HCT116 (cell line): ENCODE results near the gene KCNIP4. TPM values are rescaled to one million over a fixed set of nuclear protein-coding genes. Genes with fewer than 3 reads are reported as not detected.

Experiments used
- ATAC-seq: fragments of 200-7000 bp; cut with Tn5 transposase; 2 replicates; pipeline ENCODE4 v1.9.1; 2020; ENCODE audit warnings: mild to moderate bottlenecking, moderate library complexity
- BruUV-seq: library from RNA; stranded (reverse); fragments of 400-500 nt; replicated peaks from 2 replicates; lab custom pipeline; 2021; lab: Mats Ljungman, UMichigan
- CTCF ChIA-PET: fragments of 300-600 bp; sonication (Branson Sonifier 250); formaldehyde crosslinking; loops from one replicate; lab custom pipeline; 2021; ENCODE audit warnings: antibody characterized with exemption; lab: Charles Lee
- POLR2A ChIA-PET: fragments of 300-600, 350-600 bp; sonication (Branson Sonifier 250); formaldehyde crosslinking; loops from one replicate; lab custom pipeline; 2021; ENCODE audit warnings: antibody characterized with exemption; lab: Charles Lee
- RAD21 ChIA-PET, 2 experiments: fragments of 300-600 bp; sonication (Branson Sonifier 250); formaldehyde crosslinking; loops; one replicate each; lab custom pipeline; 2023; ENCODE audit warnings: low total read pairs in 2 of 2; ENCODE audit not compliant: uncharacterized antibody in 2 of 2, unreplicated experiment in 2 of 2, low non-redundant PET in 1 of 2; lab: Charles Lee
- DNase-seq: peaks from one replicate; pipeline ENCODE4 v3.0.0-alpha.2; 2010; ENCODE audit warnings: low read depth, low spot score
- H2AFZ ChIP-seq: fragments of 200-600 bp; shearing (Covaris generic), sonication (generic); 2 replicates; pipeline ENCODE4 v1.6.1; 2017; ENCODE audit warnings: low read depth, mixed run types, mixed read lengths, antibody characterized with exemption, low read length; ENCODE audit not compliant: poor library complexity, severe bottlenecking
- H3K27ac ChIP-seq: 2 replicates; pipeline ENCODE4 v1.5.1; 2012; ENCODE audit warnings: low read depth, low read length
- H3K27me3 ChIP-seq: fragments of 200-600 bp; sonication (generic); 2 replicates; pipeline ENCODE4 v1.6.1; 2016; ENCODE audit warnings: mixed run types, low read length, mixed read lengths; ENCODE audit not compliant: insufficient read depth
- H3K36me3 ChIP-seq, 2 experiments: fragments of 200-500 bp in 1 of 2; fragments of 200-600 bp in 1 of 2; sonication (Bioruptor generic) in 1 of 2; sonication (generic) in 1 of 2; 2 replicates each; pipeline versions ENCODE4 v1.5.1 to v1.6.1; 2014 to 2016; ENCODE audit warnings: low read length in 2 of 2, inconsistent platforms in 1 of 2, mixed read lengths in 1 of 2, mixed run types in 1 of 2; ENCODE audit not compliant: insufficient read depth in 2 of 2, control insufficient read depth in 1 of 2
- H3K4me1 ChIP-seq, 2 experiments: fragments of 200-600 bp in 1 of 2; sonication (generic) in 1 of 2; 2 replicates each; pipeline versions ENCODE4 v1.5.1 to v1.6.1; 2012 to 2017; ENCODE audit warnings: low read length in 2 of 2, inconsistent platforms in 1 of 2, mild to moderate bottlenecking in 1 of 2, mixed read lengths in 1 of 2, mixed run types in 1 of 2, moderate library complexity in 1 of 2; ENCODE audit not compliant: insufficient read depth in 2 of 2, control insufficient read depth in 1 of 2
- H3K4me2 ChIP-seq: fragments of 200-600 bp; sonication (generic); 2 replicates; pipeline ENCODE4 v1.6.1; 2017; ENCODE audit warnings: mixed run types, low read length, mixed read lengths
- H3K4me3 ChIP-seq, 2 experiments: fragments of 200-600 bp in 1 of 2; sonication (generic) in 1 of 2; replicated peaks in 1 of 2; 2 replicates each; pipeline ENCODE4 v1.5.1; 2011 to 2016; ENCODE audit warnings: low read length in 2 of 2, control low read depth in 1 of 2, low read depth in 1 of 2, mild to moderate bottlenecking in 1 of 2, mixed read lengths in 1 of 2, mixed run types in 1 of 2
- H3K79me2 ChIP-seq: fragments of 200-600 bp; sonication (generic); 2 replicates; pipeline ENCODE4 v1.6.1; 2017; ENCODE audit warnings: mild to moderate bottlenecking, mixed run types, low read length, moderate library complexity, mixed read lengths; ENCODE audit not compliant: insufficient read depth
- H3K9ac ChIP-seq: fragments of 200-600 bp; sonication (generic); 2 replicates; pipeline ENCODE4 v1.6.1; 2016; ENCODE audit warnings: low read length, mixed read lengths
- H3K9me2 ChIP-seq: fragments of 200-600 bp; sonication (generic), shearing (Covaris generic); 2 replicates; pipeline ENCODE4 v1.6.1; 2017; ENCODE audit warnings: mixed run types, mild to moderate bottlenecking, moderate library complexity; ENCODE audit not compliant: insufficient read depth
- H3K9me3 ChIP-seq, 2 experiments: fragments of 200-500 bp in 1 of 2; fragments of 200-600 bp in 1 of 2; sonication (Bioruptor generic) in 1 of 2; sonication (generic) in 1 of 2; 2 replicates each; pipeline ENCODE4 v1.6.1; 2014 to 2017; ENCODE audit warnings: low read length in 2 of 2, mixed read lengths in 2 of 2, inconsistent platforms in 1 of 2, low read depth in 1 of 2, mild to moderate bottlenecking in 1 of 2, mixed run types in 1 of 2, moderate library complexity in 1 of 2; ENCODE audit not compliant: control insufficient read depth in 1 of 2, insufficient read depth in 1 of 2
- H4K20me1 ChIP-seq: fragments of 200-600 bp; sonication (generic), shearing (Covaris generic); 2 replicates; pipeline ENCODE4 v1.6.1; 2017; ENCODE audit warnings: mixed run types, mild to moderate bottlenecking, moderate library complexity; ENCODE audit not compliant: insufficient read depth
- CBX3 ChIP-seq: IDR thresholded peaks from 2 replicates; pipeline ENCODE4 v1.6.1; 2012; ENCODE audit warnings: low read depth
- CEBPB ChIP-seq: IDR thresholded peaks from 2 replicates; pipeline ENCODE4 v1.6.1; 2012; ENCODE audit warnings: low read depth
- EGR1 ChIP-seq: IDR thresholded peaks from 2 replicates; pipeline ENCODE4 v1.6.1; 2012; ENCODE audit warnings: low read depth
- ELF1 ChIP-seq: IDR thresholded peaks from 2 replicates; pipeline ENCODE4 v1.6.1; 2012; ENCODE audit warnings: low read depth, borderline replicate concordance
- EZH2 ChIP-seq: fragments of 200-600 bp; sonication (generic); IDR thresholded peaks from 2 replicates; pipeline ENCODE4 v1.6.1; 2017; ENCODE audit warnings: antibody characterized with exemption, mixed run types
- POLR2A ChIP-seq: IDR thresholded peaks from 2 replicates; pipeline ENCODE4 v1.7.0; 2011; ENCODE audit warnings: borderline replicate concordance; ENCODE audit not compliant: insufficient read depth, insufficient read length; ENCODE audit errors: extremely low read depth
- POLR2AphosphoS5 ChIP-seq: IDR thresholded peaks from 2 replicates; pipeline ENCODE4 v1.6.1; 2011; ENCODE audit warnings: mild to moderate bottlenecking, low read depth, low read length, moderate library complexity
- RAD21 ChIP-seq: IDR thresholded peaks from 2 replicates; pipeline ENCODE4 v1.6.1; 2012; ENCODE audit warnings: low read depth, mild to moderate bottlenecking
- SIN3A ChIP-seq: IDR thresholded peaks from 2 replicates; pipeline ENCODE4 v1.6.1; 2012; ENCODE audit warnings: low read depth
- SRF ChIP-seq: IDR thresholded peaks from 2 replicates; pipeline ENCODE4 v1.6.1; 2012; ENCODE audit warnings: low read depth
- YY1 ChIP-seq: IDR thresholded peaks from 2 replicates; pipeline ENCODE4 v1.6.1; 2011; ENCODE audit warnings: low read length, low read depth, moderate library complexity, mild to moderate bottlenecking; ENCODE audit not compliant: insufficient replicate concordance; ENCODE audit errors: extremely low read depth
- ZFX ChIP-seq: fragments of 450-650 bp; IDR thresholded peaks from 2 replicates; pipeline ENCODE4 v1.6.1; 2017
- ZNF274 ChIP-seq: fragments of 200-500 bp; sonication (Bioruptor generic); IDR thresholded peaks from 2 replicates; pipeline ENCODE4 v1.6.1; 2014; ENCODE audit warnings: mild to moderate bottlenecking, low read depth, low read length, inconsistent platforms
- intact Hi-C: fragments of 100-400 bp; cut with micrococcal nuclease; formaldehyde crosslinking; loops from 2 replicates; pipeline ENCODE4 v1.10.0; 2022
- total RNA-seq: library from RNA; stranded (reverse); gene quantifications from one replicate; pipeline ENCODE4 v1.2.1, GENCODE V29; 2021; ENCODE audit not compliant: unreplicated experiment
- TF ChIP-seq, protein P1 (sequence below), 3 experiments: fragments of 200-600 bp in 1 of 3; sonication (generic) in 1 of 3; IDR thresholded peaks in 2 of 3; conservative IDR thresholded peaks in 1 of 3; 2 replicates each; pipeline ENCODE4 v1.5.1; 2012 to 2017; ENCODE audit warnings: low read depth in 2 of 3, low read length in 2 of 3, antibody characterized with exemption in 1 of 3, borderline replicate concordance in 1 of 3, control low read depth in 1 of 3, mild to moderate bottlenecking in 1 of 3, mixed read lengths in 1 of 3, mixed run types in 1 of 3, moderate library complexity in 1 of 3; ENCODE audit not compliant: insufficient read depth in 1 of 3
- TF ChIP-seq, protein P2 (sequence below): IDR thresholded peaks from 2 replicates; pipeline ENCODE4 v1.6.1; 2012
- TF ChIP-seq, protein P3 (sequence below): IDR thresholded peaks from 2 replicates; pipeline ENCODE4 v1.6.1; 2012

KCNIP4 gene
- total RNA-seq, 1 experiment from 2014 or later: not detected

DNA sequence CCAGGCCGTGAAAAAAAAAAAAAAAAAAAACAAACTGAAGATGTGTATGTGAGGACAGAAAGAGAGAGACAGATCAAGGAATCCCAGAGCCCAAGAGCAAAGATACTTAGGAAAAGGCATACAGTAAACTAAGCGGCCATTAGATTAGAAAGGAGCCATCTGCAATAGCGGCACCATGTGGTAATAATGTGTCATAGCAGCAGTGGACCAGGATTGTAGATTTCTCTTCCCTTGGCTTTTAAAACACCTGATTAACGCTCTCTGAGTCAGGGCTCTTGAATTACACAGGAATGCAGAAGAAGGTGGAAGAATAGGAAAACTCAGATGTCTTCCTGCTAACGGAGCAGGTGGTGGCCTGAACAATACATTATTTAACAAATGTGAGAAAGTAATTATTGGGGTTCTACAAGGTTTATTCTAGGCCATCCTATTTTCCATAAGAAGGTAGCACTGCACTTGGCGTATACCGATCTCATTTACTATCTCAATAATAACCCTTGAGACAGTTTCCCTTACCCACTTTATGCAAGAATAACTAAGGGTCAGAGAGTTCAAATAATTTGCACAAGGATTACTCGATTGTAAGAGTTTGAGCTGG lies 182.7 kb downstream of the KCNIP4 start:
- no peaks in the 10 kb centered on the region for H3K36me3 ChIP-seq
- RAD21 ChIA-PET: no interaction called here
- no peaks in the 10 kb centered on the region for H3K4me1 ChIP-seq
- DNase-seq (peak; percentile 18), ATAC-seq (peak; percentile 74)
- no peak overlapping the region for H3K9ac ChIP-seq
- H2AFZ ChIP-seq: no peak overlapping the region
- no peaks in the 10 kb centered on the region for H4K20me1 ChIP-seq
- no peak overlapping the region for H3K27ac ChIP-seq
- no peak overlapping the region for H3K4me2 ChIP-seq
- TF ChIP-seq RAD21: peak; percentile 54
- TF ChIP-seq, protein P1, sequence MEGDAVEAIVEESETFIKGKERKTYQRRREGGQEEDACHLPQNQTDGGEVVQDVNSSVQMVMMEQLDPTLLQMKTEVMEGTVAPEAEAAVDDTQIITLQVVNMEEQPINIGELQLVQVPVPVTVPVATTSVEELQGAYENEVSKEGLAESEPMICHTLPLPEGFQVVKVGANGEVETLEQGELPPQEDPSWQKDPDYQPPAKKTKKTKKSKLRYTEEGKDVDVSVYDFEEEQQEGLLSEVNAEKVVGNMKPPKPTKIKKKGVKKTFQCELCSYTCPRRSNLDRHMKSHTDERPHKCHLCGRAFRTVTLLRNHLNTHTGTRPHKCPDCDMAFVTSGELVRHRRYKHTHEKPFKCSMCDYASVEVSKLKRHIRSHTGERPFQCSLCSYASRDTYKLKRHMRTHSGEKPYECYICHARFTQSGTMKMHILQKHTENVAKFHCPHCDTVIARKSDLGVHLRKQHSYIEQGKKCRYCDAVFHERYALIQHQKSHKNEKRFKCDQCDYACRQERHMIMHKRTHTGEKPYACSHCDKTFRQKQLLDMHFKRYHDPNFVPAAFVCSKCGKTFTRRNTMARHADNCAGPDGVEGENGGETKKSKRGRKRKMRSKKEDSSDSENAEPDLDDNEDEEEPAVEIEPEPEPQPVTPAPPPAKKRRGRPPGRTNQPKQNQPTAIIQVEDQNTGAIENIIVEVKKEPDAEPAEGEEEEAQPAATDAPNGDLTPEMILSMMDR (IDR thresholded peaks at IDR 0.05 in 2 of 3, conservative IDR thresholded peaks at IDR 0.05 in 1 of 3; ENCODE audit: borderline replicate concordance in 1 of 3, insufficient read depth in 1 of 3, low read depth in 2 of 3, low read length in 2 of 3): peak; percentile 41 to 91 (median 80); a peak in 5 of 6 replicates
- TF ChIP-seq YY1: no peak
- TF ChIP-seq POLR2AphosphoS5: no peak
- TF ChIP-seq ZFX: no peak
- TF ChIP-seq EZH2: no peak
- no peak overlapping the region for H3K4me3 ChIP-seq
- intact Hi-C loops: loop anchor here (5.0 kb wide), 1 partner anchor 1344 kb away; no protein-coding TSS in a partner anchor
- H3K27me3 ChIP-seq: no peaks in the 10 kb centered on the region
- H3K9me2 ChIP-seq: no peaks in the 10 kb centered on the region
- no peaks in the 10 kb centered on the region for H3K79me2 ChIP-seq
- POLR2A ChIA-PET: no interaction called here
- BruUV-seq: no TSS peak
- CTCF ChIA-PET: interaction anchor here (1.2 kb wide), 1 partner anchor 993 kb away, joined by 7 read pairs; no protein-coding TSS in a partner anchor
- no peaks in the 10 kb centered on the region for H3K9me3 ChIP-seq

DNA sequence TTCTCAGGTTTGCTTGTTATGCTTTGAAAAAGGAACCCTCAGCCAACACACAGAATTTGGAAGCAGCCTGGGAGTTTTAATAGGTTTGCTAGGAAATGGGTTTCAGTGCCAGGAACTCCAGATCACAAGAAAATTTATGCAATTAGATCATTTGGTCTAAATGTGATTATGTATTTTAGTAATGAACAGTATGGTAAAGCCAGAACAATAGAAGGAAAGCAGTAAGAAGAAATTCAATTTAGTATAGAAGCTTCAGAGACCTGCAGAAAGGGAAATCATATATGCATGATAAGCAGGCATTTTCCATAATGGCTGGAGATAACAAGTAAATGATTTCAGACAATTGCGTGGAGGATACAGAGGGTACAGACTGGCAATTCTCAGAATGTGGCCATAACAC lies 184.7 kb downstream of the KCNIP4 start:
- CTCF ChIA-PET: no interaction called here
- TF ChIP-seq POLR2A (no peak), EGR1 (no peak), EZH2 (no peak), ZNF274 (no peak), ZFX (no peak), SRF (no peak), CEBPB (no peak), ELF1 (no peak), CBX3 (no peak), SIN3A (no peak)
- TF ChIP-seq, protein P2, sequence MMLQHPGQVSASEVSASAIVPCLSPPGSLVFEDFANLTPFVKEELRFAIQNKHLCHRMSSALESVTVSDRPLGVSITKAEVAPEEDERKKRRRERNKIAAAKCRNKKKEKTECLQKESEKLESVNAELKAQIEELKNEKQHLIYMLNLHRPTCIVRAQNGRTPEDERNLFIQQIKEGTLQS: no peak
- TF ChIP-seq, protein P3, sequence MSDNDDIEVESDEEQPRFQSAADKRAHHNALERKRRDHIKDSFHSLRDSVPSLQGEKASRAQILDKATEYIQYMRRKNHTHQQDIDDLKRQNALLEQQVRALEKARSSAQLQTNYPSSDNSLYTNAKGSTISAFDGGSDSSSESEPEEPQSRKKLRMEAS: no peak
- intact Hi-C loops: no loop called here

More for the DNA sequence above, 184.7 kb downstream of the KCNIP4 start:
- Histone ChIP-seq H3K27ac (no peak overlapping the region), H3K79me2 (no peaks in the 10 kb centered on the region), H3K9me2 (no peaks in the 10 kb centered on the region), H3K36me3 (no peaks in the 10 kb centered on the region), H3K27me3 (no peaks in the 10 kb centered on the region), H3K4me3 (no peak overlapping the region), H3K4me1 (no peaks in the 10 kb centered on the region), H3K9ac (no peak overlapping the region), H3K9me3 (no peaks in the 10 kb centered on the region), H2AFZ (no peak overlapping the region), H3K4me2 (no peak overlapping the region), H4K20me1 (no peaks in the 10 kb centered on the region)
- ChIA-PET RAD21 (no interaction called here), POLR2A (no interaction called here)
- BruUV-seq: no TSS peak
- DNase-seq: no peak
- ATAC-seq: no peak
